Measurements from ENCODE around the gene DPYSL4.

Gene DPYSL4

DNA sequence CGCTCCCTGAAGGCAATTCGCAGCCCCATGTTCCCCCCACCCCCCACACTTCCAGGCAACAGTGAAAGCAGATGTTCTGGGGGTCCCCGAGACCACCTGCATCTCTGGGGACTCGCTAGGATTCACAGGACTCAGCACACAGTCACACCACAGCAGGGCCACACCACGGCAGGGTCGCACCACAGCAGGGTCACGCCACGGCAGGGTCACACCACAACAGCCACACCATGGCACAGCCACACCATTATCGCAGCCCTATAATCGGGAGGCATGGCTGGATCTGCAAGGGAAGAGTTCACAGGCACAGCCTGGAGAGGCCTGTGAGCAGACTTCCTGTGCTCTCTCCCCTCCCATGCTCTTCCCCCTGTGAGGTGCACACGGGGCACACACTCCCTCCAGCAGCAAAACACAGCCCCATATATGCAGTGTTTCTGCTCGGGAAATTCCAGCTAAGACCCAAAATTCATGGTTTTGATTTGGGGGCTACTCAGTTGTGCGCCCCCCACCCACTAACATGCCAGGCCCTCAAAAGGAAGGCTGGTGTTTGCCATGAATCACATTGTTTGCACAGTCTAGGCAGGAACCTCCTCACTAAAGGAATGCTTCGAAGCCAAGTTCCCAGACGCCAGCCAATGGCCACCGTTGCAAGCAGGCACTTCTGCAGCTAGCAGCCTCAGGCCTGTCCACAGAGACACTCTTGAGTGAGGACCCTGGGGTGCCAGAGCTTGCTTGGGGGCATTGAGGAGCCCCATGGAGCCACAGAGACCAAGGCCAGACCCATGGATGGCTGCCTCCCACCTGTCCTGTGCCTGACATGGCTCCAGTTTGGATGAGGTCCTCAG lies 7.0 kb upstream of the DPYSL4 start:
- DNase-seq: no peak

DNA sequence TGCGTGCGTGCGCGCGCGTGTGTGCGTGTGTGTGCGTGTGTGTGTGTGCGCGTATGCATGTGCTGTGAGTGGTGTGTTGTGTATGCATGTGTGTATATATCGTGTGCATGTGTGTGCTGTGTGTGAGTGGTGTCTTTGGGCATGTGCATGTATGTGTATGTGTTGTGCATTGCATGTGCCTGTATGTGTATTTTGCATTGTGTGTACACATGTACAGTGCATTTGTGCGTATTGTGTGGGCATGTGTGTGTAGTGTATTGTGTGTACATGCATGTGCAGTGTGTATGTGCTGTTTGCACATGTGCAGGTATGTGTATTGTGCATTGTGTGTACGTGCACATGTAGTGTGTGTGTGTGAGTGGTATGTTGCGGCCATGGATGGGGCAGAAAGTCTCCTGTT lies 6.0 kb upstream of the DPYSL4 start:
- DNase-seq: no peak

DNA sequence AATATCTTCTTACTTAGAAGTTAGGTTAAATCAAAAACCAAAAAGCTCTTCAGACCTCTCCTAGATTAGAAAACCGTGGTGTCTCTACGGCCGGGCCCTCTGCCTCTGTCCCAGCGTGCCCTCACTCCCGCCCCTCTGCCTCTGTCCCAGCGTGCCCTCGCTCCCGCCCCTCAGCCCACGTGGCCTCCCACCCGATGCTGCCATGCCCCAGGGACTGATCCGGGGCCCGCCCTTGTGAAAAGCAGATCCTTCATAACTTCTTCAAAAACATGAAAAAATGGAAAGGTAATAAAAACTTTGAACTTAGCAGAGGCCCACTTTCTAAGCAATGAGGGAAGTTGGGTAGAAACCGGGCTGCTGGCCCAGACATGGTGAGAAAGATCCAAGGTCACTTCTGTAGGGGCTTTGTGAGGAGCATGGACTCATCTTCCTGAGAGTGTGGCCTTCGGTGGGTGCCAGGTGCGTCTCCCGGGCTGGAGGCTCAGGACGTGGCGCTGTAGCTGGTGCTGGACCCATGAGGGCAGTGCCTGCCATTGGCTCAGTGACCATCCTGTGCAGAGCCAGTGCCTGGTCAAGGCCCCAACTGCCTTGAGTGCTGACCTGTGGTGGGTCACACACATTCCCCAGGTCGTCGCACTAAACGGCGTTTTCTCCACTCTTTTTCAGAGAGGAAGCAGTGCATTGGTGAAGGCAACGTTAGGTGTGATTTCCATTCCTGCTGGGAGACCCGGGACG lies 4.9 kb upstream of the DPYSL4 start:
- no peak for DNase-seq

DNA sequence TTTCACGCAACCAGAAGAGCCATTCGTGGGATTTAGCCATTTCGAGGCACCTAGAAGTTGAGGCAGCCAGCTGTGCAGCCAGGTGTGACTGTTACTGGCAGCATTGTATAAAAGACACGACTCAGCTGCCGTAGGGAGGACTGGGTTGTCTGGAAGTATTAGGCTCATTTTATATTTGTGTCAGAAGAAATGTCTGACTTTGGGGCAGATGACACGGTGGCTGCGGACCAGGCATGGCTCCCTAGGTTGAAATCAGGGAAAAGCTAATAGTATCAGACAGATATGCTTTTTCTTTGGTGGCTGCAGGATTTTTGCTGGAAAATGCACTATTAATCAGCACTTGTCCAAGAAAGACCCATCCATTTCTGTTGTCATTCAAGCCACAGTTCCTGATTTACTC lies 4.2 kb upstream of the DPYSL4 start:
- no peak for DNase-seq

DNA sequence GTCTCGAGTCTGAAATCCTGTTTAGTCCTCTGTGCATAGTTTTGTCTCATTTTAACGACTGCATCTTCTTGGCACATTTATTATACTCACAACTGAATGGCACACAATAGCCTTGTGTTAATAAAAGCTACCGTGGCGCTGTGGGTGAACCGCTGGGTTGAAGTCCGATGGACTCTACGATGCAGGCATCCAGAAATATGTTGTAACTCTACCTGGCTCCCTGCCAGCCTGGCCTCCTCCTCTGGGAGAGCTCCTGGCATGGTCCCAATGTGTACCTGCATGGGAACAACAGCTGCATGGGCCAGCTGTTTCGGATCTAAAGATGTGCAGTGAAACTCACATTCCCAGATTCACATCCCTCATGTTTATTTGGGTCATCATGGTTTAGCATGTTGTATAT lies 3.7 kb upstream of the DPYSL4 start:
- DNase-seq: no peak

DNA sequence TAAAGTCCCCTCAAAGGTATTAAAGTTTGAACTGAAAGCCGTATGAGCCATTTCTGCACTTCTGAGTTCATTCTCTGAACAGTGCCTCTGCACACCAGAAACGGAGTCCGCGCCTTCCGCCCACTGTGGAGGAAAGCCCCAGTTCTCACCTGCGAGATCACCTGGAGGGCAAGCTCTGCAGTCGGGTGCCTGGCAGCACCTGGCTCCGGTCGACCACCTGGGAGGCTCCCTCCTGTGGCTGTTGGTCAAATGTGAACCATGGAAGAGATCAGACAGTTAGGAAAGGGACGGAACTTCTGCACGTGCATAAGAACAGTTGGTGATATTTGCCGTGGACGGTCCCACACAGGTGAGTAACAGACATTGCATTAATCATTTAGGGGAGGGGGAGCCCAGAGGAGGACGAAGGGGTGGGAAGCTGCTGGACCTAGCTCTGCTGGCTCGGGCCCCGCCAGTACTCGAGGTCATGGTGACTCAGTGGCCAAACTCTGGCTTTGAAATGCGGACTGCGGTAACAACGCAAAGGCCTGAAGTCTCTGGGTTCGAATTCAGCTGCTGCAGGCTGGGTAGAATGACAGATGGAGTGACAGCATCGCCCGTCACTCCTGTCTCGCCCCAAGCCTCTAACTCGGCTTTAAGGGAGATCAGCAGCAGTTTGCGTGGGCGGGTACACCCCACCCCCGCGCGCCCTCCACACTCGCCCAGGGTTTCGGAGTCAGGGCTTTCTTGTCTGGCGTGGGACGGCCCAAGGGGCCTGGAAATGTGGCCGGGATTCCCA lies 1.7 kb upstream of the DPYSL4 start:
- DNase-seq: no peak

DNA sequence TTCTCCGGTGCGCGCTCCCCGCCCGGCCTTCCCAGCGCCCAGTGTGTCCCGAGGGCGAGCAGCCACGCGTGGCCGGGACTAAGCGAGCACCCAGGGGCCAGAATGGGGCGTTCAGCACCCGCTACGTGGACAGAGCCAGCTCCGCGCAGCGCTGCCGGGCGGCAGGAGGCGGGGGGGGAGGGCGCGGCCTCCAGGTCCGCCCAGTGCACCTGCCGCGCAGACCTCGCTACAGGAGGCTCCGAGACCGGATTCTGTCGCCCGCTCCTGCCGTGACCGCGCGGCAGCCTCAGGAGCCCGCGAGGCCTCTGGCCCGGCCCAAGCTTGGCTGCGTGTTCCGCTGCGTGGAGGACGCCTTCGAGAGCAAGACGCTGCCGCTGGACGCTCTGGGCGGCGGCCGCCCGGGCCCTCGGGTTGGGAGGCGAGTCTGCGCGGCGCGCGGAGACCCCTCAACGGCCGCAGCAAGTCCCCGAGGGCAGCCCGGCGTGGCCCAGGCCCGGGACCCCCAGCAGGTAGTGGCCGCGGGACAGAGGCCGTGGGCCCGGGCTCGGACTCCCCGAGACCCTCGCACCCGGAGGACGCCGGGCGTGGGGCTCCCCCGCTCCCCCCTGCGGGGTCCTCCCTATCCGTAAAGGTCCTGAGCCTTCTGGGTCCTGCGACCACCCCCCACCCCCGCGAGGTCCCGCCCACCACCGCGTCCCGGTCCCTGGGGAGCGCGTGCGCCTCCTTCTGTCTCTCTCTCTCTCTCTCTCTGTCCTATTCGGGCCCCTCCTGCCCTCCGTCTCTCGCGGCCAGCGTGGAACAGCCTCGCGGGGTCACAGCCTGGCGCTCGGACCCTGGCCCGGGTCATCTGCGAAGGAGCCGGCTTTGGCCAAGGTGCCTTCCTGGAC lies 904 bp upstream of the DPYSL4 start:
- no peak for DNase-seq

DNA sequence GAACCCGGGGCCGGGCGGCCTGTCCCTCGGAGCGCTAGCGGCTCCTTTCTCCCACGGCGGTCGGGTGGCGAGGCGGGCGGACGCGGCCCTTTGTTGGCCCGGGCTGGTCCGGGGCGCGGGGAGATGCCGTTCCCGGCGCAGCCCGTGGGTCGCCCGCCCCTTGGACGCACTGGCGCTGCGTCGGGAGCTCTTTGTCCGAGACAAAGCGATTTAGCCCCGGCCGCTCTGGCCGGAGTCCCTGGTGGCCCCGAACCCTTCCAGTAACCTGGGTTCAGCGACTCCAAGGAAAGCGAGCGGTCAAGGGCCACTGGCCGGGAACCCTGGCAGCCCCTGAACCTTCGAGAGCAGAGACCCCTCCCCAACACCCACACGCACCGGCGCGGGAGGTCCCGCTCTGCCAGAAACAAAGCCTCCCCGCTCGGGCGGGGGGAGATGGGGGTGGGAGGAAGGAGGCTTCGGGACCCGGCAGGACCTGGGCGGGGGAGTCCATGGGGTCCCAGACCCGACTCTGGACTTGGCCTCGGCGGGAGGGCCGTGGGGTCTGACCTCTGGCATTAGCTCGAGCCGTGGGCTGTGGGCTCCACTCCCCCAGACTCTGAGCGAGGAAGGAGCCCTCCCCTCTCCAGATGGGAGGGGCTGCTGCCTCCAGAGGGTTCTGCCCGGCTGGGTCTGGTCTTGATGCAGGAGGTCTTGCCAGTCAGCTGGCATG lies 836 bp downstream of the DPYSL4 start:
- no peak for DNase-seq

DNA sequence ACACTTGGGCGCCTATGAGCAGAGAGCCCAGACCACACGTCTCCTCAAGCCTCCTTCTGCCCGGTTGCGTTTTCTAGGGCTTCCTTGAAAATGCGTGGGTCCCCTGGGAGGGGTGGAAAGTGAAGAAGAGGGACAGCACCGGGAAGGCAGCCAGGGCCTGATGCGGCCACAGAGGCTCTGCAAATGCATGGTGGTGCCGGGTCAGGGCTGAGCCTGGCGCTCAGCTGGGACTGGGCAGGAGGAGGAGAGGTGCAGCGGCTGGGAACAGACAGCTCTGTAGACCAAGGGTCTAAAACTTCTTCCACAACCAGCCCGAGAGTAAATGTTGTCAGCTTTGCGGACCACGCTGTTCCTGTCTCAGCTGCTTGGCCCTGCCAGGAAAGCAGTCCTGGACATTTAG lies 1.6 kb downstream of the DPYSL4 start:
- DNase-seq: no peak

DNA sequence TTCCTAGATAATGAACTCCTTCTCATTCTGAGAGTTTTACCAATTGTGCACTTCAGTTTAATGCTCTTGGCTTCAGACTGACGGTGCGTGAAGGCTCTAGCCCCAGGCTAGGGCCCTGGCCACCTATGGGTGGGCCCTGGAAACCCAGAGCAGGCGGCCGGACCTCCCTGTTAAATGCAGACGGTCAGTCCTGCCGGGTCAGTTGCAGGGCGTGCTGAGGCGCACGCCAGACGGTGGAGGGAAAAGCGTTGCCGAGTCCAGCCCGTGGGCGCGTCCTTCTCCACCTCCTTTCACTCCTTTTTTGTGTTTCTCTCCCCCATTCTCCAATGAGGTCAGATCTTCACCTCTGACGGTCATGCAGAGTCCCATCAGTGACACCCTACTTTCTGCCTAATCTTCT lies 2.3 kb downstream of the DPYSL4 start:
- DNase-seq: no peak

DNA sequence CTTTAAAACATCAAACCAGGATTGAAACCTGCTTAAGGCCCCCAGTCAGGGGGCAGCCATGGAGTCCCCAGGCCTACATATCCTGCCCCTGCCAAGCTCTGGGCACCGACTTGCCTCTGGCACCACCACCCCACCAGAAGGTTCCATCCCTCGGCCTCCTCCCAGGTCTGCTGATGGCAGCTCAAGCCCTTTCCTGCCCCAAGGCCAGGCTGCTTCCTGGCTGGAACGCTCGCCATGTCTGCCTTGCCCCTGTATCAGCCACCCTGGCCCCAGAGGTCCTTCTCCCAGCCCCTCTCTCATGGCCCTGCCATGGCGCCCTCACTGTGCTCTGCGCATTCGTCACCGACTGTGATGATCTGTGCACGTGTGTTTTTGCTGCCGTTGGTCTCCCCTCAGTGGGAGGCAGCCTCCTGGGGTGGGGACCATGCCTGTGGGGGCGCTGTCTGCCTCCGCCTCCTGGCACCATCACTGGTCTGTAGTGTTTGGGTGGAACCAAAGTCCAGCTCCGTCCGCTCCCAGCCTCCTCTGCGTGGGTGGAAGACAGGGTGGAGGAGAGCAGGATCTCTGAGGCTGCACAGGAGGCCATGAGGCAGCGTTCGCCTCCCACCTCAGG lies 3.2 kb downstream of the DPYSL4 start:
- no peak for DNase-seq

DNA sequence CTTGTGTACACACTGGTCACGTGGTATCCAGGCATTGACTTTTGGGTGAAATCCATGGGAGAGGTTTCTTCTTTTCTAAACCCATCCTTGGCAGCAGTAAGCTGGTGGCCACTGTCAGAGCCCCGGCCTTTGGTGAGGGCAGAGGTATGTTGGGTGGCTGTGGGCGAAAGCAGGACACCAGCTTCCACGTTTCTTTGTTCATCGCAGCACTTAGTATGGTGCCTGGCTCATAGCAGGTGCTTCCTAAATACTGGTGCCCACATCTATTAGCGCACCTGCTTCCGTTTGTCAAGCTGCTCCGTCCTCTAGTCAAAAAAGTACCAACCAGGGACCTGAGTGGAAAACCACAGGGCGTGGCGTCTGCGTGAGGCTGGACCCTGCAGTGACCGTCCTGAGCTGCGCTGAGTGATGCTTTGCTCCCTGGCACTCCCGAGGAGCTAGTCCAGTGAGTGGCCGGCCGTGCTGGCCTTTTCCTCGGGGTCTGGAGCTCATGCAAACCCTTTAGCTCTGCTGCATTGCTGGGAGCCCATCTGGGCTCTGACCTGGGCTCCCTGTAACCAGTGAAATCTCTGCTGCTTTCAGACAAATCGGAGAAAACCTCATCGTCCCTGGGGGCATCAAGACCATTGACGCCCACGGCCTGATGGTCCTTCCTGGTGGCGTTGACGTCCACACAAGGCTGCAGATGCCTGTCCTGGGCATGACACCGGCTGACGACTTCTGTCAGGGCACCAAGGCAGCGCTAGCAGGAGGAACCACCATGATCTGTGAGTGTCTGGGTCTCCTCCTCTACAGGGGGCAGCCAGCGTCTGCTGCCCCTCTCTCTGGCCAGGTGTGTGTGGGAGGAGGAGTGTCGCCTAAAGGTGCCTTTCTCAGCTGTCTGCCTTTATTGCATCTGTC lies 5.6 kb downstream of the DPYSL4 start:
- no peak for DNase-seq

DNA sequence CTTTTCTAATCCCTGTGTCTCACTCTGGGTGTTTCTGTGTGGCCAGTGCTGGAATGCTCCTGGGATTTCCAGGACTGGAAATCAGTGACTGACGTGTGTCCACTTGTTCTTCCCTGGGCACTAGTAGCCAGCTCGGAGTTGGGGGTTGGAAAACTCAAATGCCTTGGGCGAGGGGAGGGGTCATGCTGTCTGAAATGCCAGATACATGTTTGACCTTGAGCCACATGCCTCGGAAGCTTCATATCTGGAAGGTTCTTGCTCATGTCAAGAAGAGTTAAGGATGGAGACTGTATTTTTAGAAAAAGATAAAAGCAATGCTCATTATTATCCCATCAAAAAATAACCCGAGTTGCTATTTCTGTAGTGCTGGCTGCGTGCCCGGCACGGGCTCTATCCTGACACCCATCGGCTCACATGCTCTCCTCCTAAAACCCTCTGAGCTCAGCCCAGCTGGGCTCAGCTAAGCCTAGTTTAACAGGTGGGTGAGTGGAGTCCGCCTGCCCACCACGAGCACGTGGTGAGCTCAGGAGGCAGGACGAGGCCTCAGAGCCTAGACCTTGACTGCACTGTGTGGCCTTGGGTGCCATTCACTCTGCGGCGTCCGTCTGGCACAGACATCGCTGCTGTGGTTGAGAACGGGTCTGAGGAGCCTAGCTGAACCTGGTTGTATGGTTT lies 6.4 kb downstream of the DPYSL4 start:
- DNase-seq: no peak

DNA sequence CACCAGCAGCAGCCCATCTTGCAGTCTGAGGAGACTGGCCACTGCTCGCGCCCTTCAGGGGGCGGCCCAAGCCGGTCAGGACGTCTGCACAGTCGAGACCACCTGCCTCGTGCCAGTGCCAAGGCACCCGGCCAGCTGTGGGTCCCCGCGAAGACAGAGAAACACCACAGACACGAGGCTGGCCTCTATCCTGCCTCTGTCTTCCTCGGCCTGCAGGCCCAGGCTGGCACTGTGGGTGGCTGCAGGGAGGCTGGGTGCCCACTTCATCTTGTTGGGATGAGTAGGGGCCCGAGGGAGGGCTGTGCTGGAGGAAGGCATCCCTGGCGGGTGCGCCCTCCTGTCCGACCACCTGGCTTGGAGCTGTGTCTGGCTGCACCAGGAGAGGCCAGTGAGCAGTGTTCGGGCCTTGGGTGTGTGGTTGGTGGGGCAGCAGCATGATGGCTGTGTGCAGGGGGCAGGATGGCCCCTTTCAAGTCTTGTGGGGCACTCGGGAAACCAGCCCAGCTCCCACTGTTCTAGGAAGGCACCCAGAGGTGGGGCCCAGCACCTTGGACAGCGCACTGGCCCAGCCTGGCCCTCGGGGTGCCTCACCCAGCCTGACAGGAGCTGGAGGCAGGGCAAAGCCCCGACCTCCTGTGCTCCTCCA lies 7.3 kb downstream of the DPYSL4 start:
- DNase-seq: no peak

DNA sequence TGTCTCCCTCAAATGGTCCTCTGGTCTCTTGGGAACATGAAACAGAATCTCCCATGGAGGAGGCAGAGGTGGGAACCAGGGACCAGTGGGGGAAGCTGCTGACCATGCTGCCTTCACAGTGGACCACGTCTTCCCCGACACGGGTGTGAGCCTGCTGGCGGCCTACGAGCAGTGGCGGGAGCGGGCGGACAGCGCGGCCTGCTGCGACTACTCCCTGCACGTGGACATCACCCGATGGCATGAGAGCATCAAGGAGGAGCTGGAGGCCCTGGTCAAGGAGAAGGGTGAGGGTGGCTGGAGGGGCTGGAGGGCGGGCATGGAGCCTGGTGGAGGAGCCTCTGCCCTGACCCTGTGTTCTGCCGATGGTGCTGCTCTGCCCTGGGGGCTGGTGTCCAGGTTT lies 8.0 kb downstream of the DPYSL4 start:
- DNase-seq: no peak

DNA sequence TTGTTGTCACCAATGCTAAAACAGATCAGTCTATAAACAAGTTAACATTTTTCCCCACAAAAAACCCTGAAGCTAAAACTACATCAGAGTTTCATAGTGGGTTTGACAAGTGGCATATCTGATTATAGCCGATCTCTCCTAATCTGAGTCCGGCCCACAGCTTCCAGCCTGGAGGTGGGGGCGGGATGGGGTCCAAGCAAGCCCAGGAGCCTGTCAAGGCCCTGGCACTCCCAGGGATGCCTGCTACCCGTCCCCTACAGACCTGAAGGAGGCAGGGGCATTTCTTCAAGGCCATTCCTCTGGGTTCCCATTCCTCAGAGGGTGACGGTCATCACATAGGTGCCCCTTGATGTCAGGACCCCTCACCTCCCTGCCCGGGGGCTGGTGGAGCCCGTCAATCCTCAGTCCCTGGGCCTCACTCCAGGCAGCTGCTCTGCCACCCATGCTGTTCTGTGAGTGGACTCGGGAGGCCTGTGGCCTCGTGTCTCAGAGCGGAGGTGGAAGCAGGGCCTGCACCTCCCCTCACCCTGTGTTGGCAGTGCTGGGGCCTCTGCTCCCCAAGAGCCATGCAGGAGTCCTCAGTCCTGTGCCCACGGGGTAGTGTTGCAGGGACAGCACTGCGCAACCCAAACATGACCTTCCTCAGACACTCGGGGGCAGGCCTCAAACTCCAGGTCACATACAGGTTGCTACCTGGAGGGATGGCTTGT lies 8.8 kb downstream of the DPYSL4 start:
- no peak for DNase-seq

DNA sequence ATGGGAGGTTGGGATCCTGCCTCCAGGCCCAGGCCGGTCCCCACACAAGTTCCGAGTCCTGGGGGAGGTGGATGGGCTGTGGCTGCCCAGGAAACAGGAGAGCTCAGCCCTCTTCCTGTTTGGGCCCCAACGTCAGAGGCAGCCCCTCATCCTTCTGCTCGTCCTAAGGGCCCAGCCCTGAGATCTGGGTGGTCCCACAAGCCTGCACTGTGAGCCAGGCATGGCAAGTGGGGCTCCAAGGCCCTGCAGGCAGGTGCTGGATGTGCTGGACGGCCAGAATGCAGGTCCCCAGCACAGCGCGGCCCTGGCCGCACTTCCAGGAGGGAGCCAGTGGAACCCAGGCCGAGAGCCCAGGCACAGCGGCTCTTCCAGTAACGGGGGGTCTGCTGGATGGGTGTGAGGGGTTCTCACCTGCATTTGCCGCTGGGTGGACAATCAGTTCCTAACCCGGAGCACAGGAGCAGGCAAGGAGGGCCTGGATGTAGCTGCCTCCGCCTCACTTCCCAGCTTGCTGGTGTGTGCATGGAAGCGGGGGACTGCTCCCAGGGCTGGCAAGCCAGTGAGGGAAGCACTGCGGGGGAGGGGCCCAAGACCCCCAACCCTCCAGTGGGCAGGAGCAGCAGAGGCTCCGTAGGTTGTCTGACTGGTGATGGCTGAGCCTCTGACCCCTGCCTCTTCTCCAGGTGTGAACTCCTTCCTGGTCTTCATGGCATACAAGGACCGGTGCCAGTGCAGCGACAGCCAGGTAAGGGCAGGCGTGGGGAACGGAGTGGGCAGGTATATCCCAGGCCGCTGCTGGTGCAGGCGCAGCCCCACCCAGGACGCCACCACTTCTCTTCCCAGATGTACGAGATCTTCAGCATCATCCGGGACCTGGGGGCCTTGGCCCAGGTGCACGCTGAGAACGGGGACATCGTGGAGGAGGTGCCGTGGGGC lies 9.7 kb downstream of the DPYSL4 start:
- DNase-seq: no peak
